GM19240 (cell line): ENCODE measurements around the gene CEP43.

ENCODE experiments used
- DNase-seq: peaks from one replicate; pipeline ENCODE4 v3.0.0; 2011; ENCODE audit warnings: low spot score; ENCODE audit not compliant: insufficient read length

CEP43 gene

GRCh38 chr6:167007985-167008384 is 8.8 kb downstream of the CEP43 start:
- no peak for DNase-seq

- no peak for DNase-seq
These were observed 13.9 kb downstream of the CEP43 start for GRCh38 chr6:167013067-167013466.

GRCh38 chr6:167013946-167014345 is 14.7 kb downstream of the CEP43 start:
- DNase-seq = no peak

GRCh38 chr6:167015302-167015701 is 16.1 kb downstream of the CEP43 start:
- DNase-seq = no peak

GRCh38 chr6:167020206-167020605 is 21.0 kb downstream of the CEP43 start:
- no peak for DNase-seq

DNA sequence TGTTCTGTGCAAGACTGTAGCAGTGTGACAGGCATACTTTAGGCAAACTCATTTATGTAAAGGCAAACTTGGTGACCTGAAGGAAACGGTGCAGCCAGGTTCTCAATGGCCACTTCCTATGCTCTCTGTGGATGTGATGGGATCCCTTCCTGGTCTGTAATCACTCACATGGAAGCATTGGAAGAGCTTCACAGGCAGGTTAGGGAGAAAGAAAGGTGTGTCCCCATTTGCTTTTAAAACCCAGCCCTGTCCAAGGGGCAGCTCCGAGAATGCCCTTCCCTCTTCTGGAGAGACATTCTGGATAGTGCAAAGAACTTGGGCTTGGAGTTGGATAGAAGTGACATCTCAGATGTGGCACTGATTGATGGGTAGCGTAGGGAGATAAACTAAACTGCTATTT is 28.1 kb downstream of the CEP43 start:
- DNase-seq = no peak

- no peak for DNase-seq
These were observed 28.6 kb downstream of the CEP43 start for GRCh38 chr6:167027772-167028171.

DNA sequence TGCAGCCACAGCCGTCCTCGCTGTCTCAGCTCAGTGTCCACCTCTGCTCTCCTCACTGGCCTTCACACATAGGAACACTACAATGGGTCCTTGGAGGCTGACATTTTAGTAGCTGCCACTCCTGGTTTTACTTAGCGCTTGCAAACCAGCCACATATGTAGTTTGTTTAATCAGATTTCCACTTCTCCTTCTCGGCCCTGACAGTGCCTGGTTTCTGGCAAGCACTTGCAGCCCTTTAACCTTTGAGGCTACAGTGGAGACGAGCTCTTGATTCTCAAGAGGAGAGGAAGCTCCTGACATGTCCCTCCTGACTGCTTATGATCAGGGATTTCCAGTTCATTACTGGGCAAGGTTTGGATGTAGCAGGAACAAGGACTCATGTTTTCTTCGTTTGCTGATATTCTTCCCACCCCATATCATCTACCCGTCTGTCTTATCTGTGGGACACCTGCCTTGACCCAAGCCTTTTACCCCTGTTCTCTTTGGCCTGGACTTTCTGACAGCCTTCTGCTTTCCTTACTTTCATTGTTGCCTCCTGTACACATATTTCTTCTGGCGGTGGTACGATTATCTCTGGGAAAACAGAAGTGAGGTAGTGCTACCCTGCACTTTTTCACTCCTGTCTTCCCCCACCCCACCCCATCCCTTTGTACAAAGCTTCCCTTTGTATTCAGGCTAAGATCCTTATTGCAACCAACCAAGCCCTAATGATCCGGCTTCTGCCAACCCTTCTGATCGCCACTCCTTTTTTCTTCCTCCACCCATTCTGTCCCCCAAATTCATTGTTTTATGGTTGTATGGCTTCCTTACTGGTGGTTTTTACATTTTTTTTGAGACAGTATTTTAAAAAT is 31.2 kb downstream of the CEP43 start:
- no peak for DNase-seq

DNA sequence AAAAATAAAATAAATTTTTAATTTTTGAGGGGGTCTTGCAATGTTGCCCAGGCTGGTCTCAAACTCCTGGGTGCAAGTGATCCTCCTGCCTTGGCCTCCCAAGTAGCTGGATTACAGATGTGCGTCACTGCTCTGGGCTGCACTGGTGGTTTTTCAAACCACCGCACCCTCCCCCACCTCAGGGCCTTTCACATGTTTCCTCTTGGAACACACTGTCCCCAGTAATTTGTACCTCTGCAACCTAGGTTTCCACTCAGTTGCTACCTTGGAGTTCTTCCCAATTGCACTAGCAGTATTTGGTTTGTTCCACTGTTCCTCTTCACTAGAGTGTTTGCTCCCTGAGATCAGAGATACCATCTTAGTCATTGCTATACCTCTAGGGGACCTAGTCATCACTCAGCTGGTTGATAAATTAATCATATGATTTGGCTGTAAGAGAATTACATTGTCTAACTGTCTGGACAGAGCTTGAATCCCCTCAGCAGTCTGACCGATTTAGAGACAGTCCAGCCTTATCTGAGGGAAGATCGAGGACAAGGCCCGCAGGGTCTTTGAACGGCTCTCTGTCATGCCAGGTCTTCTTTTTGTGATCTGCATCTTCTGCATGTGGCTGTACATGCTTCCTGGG is 32.0 kb downstream of the CEP43 start:
- no peak for DNase-seq

- DNase-seq = no peak
These were observed 34.9 kb downstream of the CEP43 start for GRCh38 chr6:167034056-167034455.

GRCh38 chr6:167037762-167038161 is 38.6 kb downstream of the CEP43 start:
- DNase-seq = no peak

DNA sequence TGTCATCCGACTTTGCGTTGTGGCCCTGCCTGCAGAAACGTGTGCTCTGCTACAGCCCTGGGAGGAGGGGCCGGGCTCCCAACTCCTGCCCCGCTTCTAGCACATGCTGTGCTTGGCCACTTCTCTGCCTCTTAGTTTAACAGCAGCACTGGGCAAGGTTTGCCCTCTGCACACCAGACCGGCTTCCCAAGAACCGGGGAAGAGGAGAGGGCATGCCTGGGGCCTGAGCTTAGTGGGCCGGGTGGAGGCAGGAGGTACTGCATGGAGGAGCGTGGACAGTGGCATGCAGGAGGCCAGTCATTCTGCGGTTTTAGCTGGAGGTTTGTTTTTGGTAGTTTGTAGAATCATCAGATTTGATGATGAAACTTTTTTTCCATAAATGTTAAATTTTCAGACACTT is 45.5 kb downstream of the CEP43 start:
- no peak for DNase-seq

DNA sequence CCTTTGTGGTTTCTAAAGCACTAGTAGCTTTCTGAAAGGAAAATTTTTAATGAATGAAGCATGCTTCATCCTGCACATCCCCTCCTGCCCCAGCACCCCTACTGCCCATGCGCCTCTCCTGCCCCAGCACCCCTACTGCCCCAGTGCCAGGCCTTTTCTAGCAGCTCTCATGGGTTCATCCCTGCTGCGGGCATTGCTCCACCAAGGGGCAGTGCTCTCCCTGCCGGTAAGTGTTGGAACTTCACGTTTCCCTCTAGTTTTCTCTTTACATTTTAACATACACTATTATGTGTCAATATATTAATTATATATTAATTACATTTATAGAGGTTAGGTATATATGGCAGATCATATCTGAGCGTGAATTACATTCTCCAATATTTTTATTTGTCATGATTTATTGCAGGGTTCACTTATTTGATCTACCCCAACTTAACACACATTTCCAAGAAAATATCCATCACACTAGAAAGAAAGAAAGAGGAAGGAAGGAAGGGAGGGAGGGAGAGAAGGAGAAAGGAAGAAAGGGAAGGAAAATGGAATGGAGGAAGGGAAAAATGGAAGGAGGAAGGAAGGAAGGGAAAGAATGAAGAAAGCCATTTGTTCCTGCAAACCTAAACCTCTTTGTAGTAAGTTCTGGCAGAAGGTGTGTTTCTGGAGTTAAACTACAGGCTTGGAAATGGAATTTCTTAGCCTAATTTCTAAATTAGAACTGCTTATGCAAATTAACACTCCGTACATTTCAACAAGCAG is 46.8 kb downstream of the CEP43 start:
- DNase-seq = no peak

- no peak for DNase-seq
These were observed 47.8 kb downstream of the CEP43 start for GRCh38 chr6:167046861-167047495.

DNA sequence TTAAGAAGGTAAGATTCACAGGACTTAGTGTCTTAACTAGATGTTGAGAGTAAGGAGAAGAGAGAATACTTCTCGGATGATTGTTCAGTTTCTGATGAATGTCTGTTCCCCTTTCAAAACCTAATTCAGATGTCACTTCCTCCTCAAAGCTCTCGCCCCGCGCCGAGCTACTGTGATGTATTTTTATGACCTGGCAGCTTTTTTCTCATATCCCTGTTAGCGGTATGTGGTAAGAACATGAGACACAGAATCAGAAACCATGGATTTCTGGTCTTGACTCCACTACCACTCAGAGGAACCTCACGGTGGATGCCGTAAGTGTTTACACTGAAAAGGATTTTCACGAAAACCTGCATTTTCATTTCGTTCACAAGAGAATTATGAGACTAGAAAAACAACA is 48.4 kb downstream of the CEP43 start:
- peak; percentile 44 for DNase-seq
